Measurements from ENCODE around the gene CD248.

CD248 gene

DNA sequence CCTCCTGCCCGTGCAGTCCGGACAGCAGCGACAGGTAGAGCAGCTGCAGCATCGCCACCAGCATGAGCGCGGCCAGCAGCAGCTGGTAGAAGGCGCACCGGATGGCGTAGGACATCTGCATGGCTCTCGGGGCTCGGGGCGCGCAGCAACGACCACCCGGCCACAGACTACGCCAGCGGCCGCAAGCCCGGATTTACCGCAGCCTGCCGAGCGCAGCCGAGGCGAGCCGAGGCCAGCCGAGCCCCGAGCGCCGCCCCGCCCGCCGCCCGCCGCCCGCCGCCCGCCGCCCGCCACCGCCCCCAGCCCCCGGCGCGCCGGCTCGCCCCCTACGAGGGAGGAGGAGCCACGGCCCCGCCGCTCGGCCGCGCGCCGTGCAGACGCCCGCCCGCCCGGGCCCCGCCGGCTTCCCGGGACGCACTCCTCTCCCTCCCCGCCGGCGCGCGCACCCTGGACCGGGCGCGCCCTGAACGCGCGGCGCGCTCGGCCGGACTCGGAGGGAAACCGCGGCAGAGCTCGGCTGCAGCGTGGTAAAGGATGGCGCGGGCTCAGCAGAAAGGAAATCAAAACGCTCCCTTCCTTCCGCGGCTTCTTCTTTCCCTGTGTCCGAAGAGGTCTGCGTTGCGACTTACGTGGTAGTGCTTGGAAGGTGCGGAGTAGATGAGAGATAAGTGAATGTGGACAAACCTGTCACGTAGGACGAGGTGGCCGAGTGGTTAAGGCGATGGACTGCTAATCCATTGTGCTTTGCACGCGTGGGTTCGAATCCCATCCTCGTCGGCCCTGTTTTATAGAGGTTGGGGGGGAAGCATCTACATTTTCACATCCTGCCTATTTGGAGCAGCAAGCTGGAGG lies 30.8 kb upstream of the CD248 start, which contains the start of gene B4GAT1:
Gene B4GAT1 (minus strand): TSS at position 205 of the 852 bp plus-strand sequence. CDS start 84 bp downstream, at position 121.
- in situ Hi-C loops (cut with HindIII; ENCODE audit: low pct_unique_long_range_greater_than_20kb, low sequenced_read_pairs) = no loop called here
- DNase-seq (ENCODE audit: low read depth in 1 of 2, low spot score in 1 of 2) = peak in 1 of 2 experiments; percentile 95

GRCh38 chr11:66346476-66347424 lies 29.9 kb upstream of the CD248 start:
- TF ChIP-seq JUND (IDR thresholded peaks at IDR 0.05; ENCODE audit: low read depth) = no peak
- in situ Hi-C loops (cut with HindIII; ENCODE audit: low pct_unique_long_range_greater_than_20kb, low sequenced_read_pairs) = no loop called here
- no peak for DNase-seq (ENCODE audit: low read depth in 1 of 2, low spot score in 1 of 2)

More for the DNA sequence above, 30.8 kb upstream of the CD248 start, which contains the start of gene B4GAT1:
- no peak for TF ChIP-seq JUND (IDR thresholded peaks at IDR 0.05; ENCODE audit: low read depth)

DNA sequence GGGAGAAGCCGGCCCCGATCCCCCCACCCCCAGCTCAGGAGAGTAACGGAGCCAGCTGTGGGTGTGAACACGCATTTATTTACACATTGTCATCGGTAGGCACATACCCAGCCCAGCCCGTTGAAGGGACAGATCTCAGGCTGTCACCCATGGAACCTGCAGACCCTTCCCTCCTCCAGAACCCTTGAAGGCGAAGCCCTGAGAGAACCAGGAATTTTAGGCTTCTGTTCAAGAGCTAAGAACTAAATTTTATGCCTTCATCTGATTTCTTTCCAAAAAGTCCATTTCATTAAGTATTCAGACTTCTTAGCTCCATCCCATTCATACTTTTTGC lies 28.4 kb upstream of the CD248 start:
- in situ Hi-C loops (cut with HindIII; ENCODE audit: low pct_unique_long_range_greater_than_20kb, low sequenced_read_pairs) = no loop called here
- TF ChIP-seq JUND (IDR thresholded peaks at IDR 0.05; ENCODE audit: low read depth) = no peak
- no peak for DNase-seq (ENCODE audit: low read depth in 1 of 2, low spot score in 1 of 2)

DNA sequence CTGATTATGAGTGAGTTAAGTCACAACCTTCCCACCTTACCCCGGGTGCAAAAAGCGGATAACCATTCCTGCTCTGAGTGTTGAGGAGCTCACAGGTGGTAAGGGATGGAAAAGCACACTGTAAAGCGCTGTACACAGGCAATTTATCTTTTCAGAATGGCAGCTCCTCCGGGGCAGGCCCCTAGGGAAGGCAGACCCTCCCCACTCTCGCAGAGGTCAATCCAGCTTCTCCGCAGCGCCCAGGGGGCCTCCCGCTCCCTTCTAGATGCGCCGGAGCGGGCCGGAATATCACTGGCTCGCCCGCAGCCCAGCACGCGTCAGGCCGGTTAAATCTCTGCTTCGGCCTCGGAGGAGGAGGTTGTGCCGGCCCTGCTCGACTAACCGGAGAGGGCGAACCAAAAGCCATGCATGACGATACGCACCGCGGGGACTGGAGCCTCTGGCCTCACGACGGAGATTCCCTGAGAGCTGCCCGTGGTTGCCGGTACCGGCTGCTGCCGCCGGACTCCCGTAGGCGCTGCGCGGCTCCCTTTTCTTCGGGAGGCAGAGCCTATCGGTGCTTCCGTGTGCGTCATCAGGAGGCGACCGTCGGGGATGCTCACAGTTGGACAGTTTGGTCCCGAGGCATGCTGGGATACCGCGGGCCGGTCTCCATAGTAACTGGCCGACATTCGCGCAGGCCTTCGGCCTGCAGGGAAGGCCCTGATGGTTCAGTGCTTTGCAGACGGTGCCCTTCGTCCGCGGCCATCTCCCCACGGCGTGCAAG lies 27.9 kb upstream of the CD248 start, which contains the start of gene BRMS1:
Gene BRMS1 (minus strand): TSS at position 555 of the 766 bp plus-strand sequence. CDS start 2,870 bp downstream, outside the sequence.
- in situ Hi-C loops (cut with HindIII; ENCODE audit: low pct_unique_long_range_greater_than_20kb, low sequenced_read_pairs) = no loop called here
- no peak for TF ChIP-seq JUND (IDR thresholded peaks at IDR 0.05; ENCODE audit: low read depth)
- DNase-seq (ENCODE audit: low read depth in 1 of 2, low spot score in 1 of 2) = peak; percentile 98

GRCh38 chr11:66343176-66343575 lies 26.3 kb upstream of the CD248 start:
- in situ Hi-C loops (cut with HindIII; ENCODE audit: low pct_unique_long_range_greater_than_20kb, low sequenced_read_pairs) = no loop called here
- no peak for DNase-seq (ENCODE audit: low read depth in 1 of 2, low spot score in 1 of 2)
- no peak for TF ChIP-seq JUND (IDR thresholded peaks at IDR 0.05; ENCODE audit: low read depth)

- in situ Hi-C loops (cut with HindIII; ENCODE audit: low pct_unique_long_range_greater_than_20kb, low sequenced_read_pairs) = no loop called here
- TF ChIP-seq JUND (IDR thresholded peaks at IDR 0.05; ENCODE audit: low read depth) = no peak
- no peak for DNase-seq (ENCODE audit: low read depth in 1 of 2, low spot score in 1 of 2)
Observed at GRCh38 chr11:66341502-66342126, 24.8 kb upstream of the CD248 start.

DNA sequence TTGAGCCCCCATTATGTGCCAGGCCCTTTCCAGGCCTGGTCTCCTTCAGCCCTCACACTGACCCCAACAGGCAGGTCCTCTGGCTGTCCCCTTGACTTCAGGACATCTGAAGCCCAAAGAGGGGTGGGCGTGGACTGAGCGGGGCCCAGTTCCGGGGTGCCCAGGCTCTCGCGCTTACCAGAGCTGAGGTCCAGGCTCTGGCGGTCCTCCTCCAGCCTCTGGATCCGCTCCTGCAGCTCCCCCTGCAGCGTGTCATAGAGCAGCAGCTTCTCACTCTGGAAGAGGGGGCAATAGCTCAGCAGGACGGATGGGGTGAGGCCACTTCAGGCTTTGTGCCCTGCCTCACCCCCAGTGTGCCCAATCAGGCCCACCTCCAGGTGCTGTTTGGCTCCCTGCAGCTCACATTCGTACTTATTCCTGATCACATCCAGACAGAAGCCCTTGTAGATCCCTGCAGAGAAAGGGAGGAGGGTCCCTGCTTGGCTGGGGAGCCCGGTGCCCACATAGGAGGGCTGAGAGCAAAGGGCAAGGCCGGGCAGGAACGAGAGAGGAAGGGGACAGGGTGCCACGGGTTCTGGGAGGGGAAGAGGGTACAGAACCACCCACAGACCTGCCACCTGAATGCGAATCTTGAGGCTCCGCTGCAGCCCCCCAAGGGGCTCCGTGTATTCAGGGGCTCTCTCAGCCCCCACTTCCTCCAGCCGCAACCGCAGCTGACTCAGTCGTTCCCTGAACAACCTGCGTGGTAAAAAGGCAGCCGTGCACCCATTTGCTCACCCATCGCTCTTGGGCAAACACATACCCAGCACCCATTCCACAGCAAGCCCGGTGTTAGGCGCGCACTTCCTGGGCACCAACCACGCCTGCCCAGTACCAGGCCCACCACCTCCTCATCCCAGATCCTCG lies 24.0 kb upstream of the CD248 start:
- TF ChIP-seq JUND (IDR thresholded peaks at IDR 0.05; ENCODE audit: low read depth) = no peak
- in situ Hi-C loops (cut with HindIII; ENCODE audit: low pct_unique_long_range_greater_than_20kb, low sequenced_read_pairs) = no loop called here
- no peak for DNase-seq (ENCODE audit: low read depth in 1 of 2, low spot score in 1 of 2)

DNA sequence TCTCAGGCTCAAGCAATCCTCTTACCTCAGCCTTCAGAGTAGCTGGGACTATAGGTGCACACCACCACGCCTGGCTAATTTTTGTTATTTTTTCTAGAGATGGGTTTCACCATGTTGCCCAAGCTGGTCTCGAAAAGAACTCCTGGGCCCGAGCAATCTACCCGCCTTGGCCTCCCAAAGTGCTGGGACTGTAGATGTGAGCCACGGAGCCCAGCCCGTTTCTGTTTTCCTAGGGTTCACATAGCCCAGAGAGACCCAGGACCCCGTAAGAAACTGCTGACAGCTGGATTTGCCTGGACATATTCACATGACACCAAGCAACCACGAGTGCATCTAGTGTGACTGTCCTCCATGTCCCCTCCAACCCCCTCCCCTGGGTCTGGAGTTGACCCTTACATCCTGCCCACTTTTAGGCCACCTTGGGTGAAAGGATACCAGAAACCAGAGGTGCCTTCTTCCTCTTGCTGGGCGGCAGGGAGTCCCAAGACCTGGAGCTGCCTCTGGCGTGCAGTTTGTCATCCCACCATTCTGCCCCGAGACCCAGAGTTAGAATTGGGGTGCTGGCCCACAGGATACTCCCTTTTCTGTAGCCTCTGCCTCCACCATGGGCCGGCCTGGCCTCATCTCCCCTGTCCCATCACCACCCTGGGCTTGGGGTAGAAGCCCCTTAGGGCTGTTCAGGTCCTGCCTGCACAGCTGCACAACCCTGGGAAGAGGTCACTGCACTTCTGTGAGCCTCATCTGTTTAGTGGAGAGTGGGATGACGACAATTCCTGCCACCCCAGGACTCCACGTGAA lies 23.0 kb upstream of the CD248 start:
- TF ChIP-seq JUND (IDR thresholded peaks at IDR 0.05; ENCODE audit: low read depth) = no peak
- no peak for DNase-seq (ENCODE audit: low read depth in 1 of 2, low spot score in 1 of 2)
- in situ Hi-C loops (cut with HindIII; ENCODE audit: low pct_unique_long_range_greater_than_20kb, low sequenced_read_pairs) = no loop called here

GRCh38 chr11:66339162-66339675 lies 22.4 kb upstream of the CD248 start:
- no peak for DNase-seq (ENCODE audit: low read depth in 1 of 2, low spot score in 1 of 2)
- in situ Hi-C loops (cut with HindIII; ENCODE audit: low pct_unique_long_range_greater_than_20kb, low sequenced_read_pairs) = no loop called here
- TF ChIP-seq JUND (IDR thresholded peaks at IDR 0.05; ENCODE audit: low read depth) = no peak
